GM23338 (cell line): ENCODE data around the gene ASS1. TPM values are rescaled to one million over a fixed set of nuclear protein-coding genes. Genes with fewer than 3 reads are reported as not detected.
A peak's percentile ranks its signal among the peaks of the same experiment; 100 is the strongest.

Experiments used
- ATAC-seq: fragments of 200-7000 bp; cut with Tn5 transposase; 3 replicates; pipeline ENCODE4 v1.9.1; 2020
- DNase-seq: peaks from one replicate; pipeline ENCODE4 v3.0.0-alpha.2; 2015; ENCODE audit warnings: low spot score
- H2AFZ ChIP-seq: fragments of 200-600 bp; sonication (generic); 2 replicates; pipeline ENCODE4 v1.8.0; 2016; ENCODE audit warnings: antibody characterized with exemption, mild to moderate bottlenecking, moderate library complexity
- H3F3A ChIP-seq: fragments of 200-600 bp; sonication (generic); replicated peaks from 2 replicates; pipeline ENCODE4 v1.8.0; 2017; ENCODE audit warnings: antibody characterized with exemption, mixed run types, low read depth
- H3K27ac ChIP-seq: fragments of 200-600 bp; sonication (generic); 2 replicates; pipeline ENCODE4 v1.6.1; 2016; ENCODE audit warnings: low read depth
- H3K27me3 ChIP-seq: fragments of 200-600 bp; sonication (generic); 2 replicates; pipeline ENCODE4 v1.8.0; 2016; ENCODE audit warnings: mild to moderate bottlenecking, mixed run types, moderate library complexity; ENCODE audit not compliant: insufficient read depth
- H3K36me3 ChIP-seq: fragments of 200-600 bp; sonication (generic); 2 replicates; pipeline ENCODE4 v1.8.0; 2016; ENCODE audit warnings: mild to moderate bottlenecking; ENCODE audit not compliant: insufficient read depth
- H3K4me1 ChIP-seq: fragments of 200-600 bp; sonication (generic); 2 replicates; pipeline ENCODE4 v1.8.0; 2016; ENCODE audit warnings: mild to moderate bottlenecking, moderate library complexity; ENCODE audit not compliant: insufficient read depth
- H3K4me2 ChIP-seq: fragments of 200-600 bp; sonication (generic); 2 replicates; pipeline ENCODE4 v1.7.1; 2017; ENCODE audit warnings: mixed run types
- H3K4me3 ChIP-seq: fragments of 200-600 bp; sonication (generic); 2 replicates; pipeline ENCODE4 v1.6.1; 2016; ENCODE audit warnings: mixed run types
- H3K79me2 ChIP-seq: fragments of 200-600 bp; sonication (generic); replicated peaks from 2 replicates; pipeline ENCODE4 v1.8.0; 2017; ENCODE audit warnings: mild to moderate bottlenecking; ENCODE audit not compliant: insufficient read depth
- H3K9me2 ChIP-seq: fragments of 200-600 bp; sonication (generic); 2 replicates; pipeline ENCODE4 v1.8.0; 2017; ENCODE audit not compliant: insufficient read depth
- H4K20me1 ChIP-seq: fragments of 200-600 bp; sonication (generic); replicated peaks from 2 replicates; pipeline ENCODE4 v1.8.0; 2017; ENCODE audit warnings: mild to moderate bottlenecking; ENCODE audit not compliant: insufficient read depth
- H3K27ac Mint-ChIP-seq: 2 replicates; pipeline ENCODE4 v1.8.0; 2020; ENCODE audit warnings: inconsistent platforms, mild to moderate bottlenecking, moderate library complexity, mixed read lengths
- H3K27me3 Mint-ChIP-seq: 3 replicates; pipeline ENCODE4 v1.8.0; 2022; ENCODE audit warnings: low read depth, mild to moderate bottlenecking, moderate library complexity, mixed read lengths, inconsistent platforms; ENCODE audit not compliant: insufficient read depth, poor library complexity
- H3K36me3 Mint-ChIP-seq: 3 replicates; pipeline ENCODE4 v1.8.0; 2021; ENCODE audit warnings: low read depth, mild to moderate bottlenecking, inconsistent platforms, moderate library complexity, mixed read lengths
- H3K4me1 Mint-ChIP-seq: 3 replicates; pipeline ENCODE4 v1.8.0; 2020; ENCODE audit warnings: mild to moderate bottlenecking, inconsistent platforms, mixed read lengths
- H3K4me3 Mint-ChIP-seq: 3 replicates; pipeline ENCODE4 v1.8.0; 2021; ENCODE audit warnings: moderate library complexity, mild to moderate bottlenecking, inconsistent platforms, mixed read lengths
- H3K9me3 Mint-ChIP-seq: 3 replicates; pipeline ENCODE4 v1.8.0; 2020; ENCODE audit warnings: moderate library complexity, mild to moderate bottlenecking, inconsistent platforms, mixed read lengths
- CREB1 ChIP-seq: fragments of 250-450 bp; sonication (Bioruptor Pico); IDR thresholded peaks from 2 replicates; pipeline ENCODE4 v1.5.0; 2020; ENCODE audit warnings: low read depth, mild to moderate bottlenecking, moderate library complexity
- EZH2phosphoT487 ChIP-seq: fragments of 200-600 bp; sonication (generic); IDR thresholded peaks from one replicate; pipeline ENCODE4 v1.8.1; 2018; ENCODE audit warnings: antibody characterized with exemption; ENCODE audit not compliant: unreplicated experiment
- NANOG ChIP-seq: IDR thresholded peaks from 2 replicates; pipeline ENCODE4 v1.6.1; 2016; ENCODE audit warnings: antibody characterized with exemption, borderline replicate concordance
- STAT1 ChIP-seq: IDR thresholded peaks from one replicate; pipeline ENCODE4 v1.6.1; 2016; ENCODE audit warnings: antibody characterized with exemption; ENCODE audit not compliant: unreplicated experiment
- ZNF114 ChIP-seq: fragments of 250-450 bp; sonication (Bioruptor Pico); IDR thresholded peaks from 2 replicates; pipeline ENCODE4 v1.5.0; 2020; ENCODE audit warnings: mild to moderate bottlenecking, moderate library complexity
- polyA plus RNA-seq: library from polyadenylated mRNA; unstranded; fragments of >200 nt; fragmentation: Nextera tagmentation; extraction: Ambion mirVana; gene quantifications from 2 replicates; pipeline ENCODE4 v1.2.1, GENCODE V29; 2016
- total RNA-seq: library from RNA; depleted of rRNA; stranded (reverse); fragments of >200 nt; shearing (Covaris generic); gene quantifications from 2 replicates; pipeline ENCODE4 v1.2.3, GENCODE V29; 2014
- TF ChIP-seq, protein P1 (sequence below), 2 experiments: fragments of 200-600 bp in 1 of 2; sonication (generic) in 1 of 2; conservative IDR thresholded peaks; 2 replicates each; pipeline versions ENCODE4 v1.5.1 to v1.6.1; 2016 to 2017; ENCODE audit warnings: antibody characterized with exemption in 2 of 2, low read depth in 2 of 2, mild to moderate bottlenecking in 2 of 2, moderate library complexity in 1 of 2
- TF ChIP-seq, protein P2 (sequence below): IDR thresholded peaks from one replicate; pipeline ENCODE4 v1.6.1; 2018; ENCODE audit warnings: antibody characterized with exemption; ENCODE audit not compliant: unreplicated experiment
- TF ChIP-seq, protein P3 (sequence below): fragments of 250-450 bp; sonication (Bioruptor Pico); IDR thresholded peaks from 2 replicates; pipeline ENCODE4 v1.5.0; 2020; ENCODE audit warnings: mild to moderate bottlenecking, moderate library complexity

The ASS1 gene
- total and polyA plus RNA-seq, 2 experiments from 2014 or later = 65.8 to 103 TPM

DNA sequence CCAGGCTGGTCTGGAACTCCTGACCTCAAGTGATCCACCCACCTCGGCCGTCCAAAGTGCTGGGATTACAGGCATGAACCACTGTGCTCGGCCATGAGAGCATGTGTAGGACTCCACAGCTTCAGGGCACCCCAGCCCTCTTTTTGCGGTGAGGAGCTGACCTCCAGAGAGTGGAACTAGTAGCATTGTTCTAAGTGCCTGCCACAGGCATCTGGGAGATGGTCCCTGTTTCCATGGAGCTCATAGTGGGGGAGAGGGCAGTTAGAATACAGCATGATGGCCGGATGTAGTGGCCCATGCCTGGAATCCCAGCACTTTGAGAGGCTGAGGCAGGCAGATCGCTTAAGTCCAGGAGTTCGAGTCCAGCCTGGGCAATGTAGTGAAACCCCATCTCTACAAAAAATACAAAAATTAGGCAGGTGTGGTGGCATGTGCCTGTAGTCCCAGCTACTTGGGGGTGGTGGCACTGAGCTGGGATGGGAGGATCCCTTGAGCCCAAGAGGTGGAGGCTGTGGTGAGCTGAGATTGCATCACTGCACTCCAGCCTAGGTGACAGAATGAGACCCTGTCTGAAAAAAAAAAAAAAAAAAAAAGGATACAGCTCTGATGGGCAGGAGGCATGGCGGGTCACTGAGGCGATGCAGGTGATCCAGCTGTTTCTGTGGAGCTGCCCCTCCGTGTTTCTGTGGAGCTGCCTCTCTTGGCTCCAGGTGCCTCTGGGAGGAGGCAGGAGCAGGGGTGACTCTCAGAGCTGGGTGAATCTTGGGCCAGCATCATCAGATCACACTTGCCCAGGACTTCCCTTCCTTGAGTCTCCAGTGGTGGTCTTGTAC lies 4.2 kb downstream of the ASS1 start:
- no peaks in the 10 kb centered on the region for H3K9me2 ChIP-seq
- Mint-ChIP-seq H3K27ac (peak overlapping the region; percentile 96), H3K4me3 (no peak overlapping the region; the same call in 2 of the 3 replicates), H3K27me3 (peaks cover 34% of the 10 kb centered on the region), H3K36me3 (peaks cover 34% of the 10 kb centered on the region), H3K4me1 (peaks cover 60% of the 10 kb centered on the region), H3K9me3 (no peaks in the 10 kb centered on the region)
- H3F3A ChIP-seq = peaks cover 8% of the 10 kb centered on the region; the same call in 1 of the 2 replicates
- H3K36me3 ChIP-seq = no peaks in the 10 kb centered on the region; the same call in 1 of the 2 replicates
- peaks cover 20% of the 10 kb centered on the region for H3K27me3 ChIP-seq
- H3K4me3 ChIP-seq = no peak overlapping the region
- DNase-seq (no peak), ATAC-seq (no peak)
- no peaks in the 10 kb centered on the region; the same call in 1 of the 2 replicates for H4K20me1 ChIP-seq
- H2AFZ ChIP-seq = no peak overlapping the region
- TF ChIP-seq NANOG (no peak), CREB1 (CRISPR knock-in tag) (no peak), ZNF114 (no peak), EZH2phosphoT487 (no peak), STAT1 (no peak)
- TF ChIP-seq, protein P1, sequence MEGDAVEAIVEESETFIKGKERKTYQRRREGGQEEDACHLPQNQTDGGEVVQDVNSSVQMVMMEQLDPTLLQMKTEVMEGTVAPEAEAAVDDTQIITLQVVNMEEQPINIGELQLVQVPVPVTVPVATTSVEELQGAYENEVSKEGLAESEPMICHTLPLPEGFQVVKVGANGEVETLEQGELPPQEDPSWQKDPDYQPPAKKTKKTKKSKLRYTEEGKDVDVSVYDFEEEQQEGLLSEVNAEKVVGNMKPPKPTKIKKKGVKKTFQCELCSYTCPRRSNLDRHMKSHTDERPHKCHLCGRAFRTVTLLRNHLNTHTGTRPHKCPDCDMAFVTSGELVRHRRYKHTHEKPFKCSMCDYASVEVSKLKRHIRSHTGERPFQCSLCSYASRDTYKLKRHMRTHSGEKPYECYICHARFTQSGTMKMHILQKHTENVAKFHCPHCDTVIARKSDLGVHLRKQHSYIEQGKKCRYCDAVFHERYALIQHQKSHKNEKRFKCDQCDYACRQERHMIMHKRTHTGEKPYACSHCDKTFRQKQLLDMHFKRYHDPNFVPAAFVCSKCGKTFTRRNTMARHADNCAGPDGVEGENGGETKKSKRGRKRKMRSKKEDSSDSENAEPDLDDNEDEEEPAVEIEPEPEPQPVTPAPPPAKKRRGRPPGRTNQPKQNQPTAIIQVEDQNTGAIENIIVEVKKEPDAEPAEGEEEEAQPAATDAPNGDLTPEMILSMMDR (conservative IDR thresholded peaks at IDR 0.05; ENCODE audit: low read depth in 2 of 2) = no peak
- TF ChIP-seq, protein P2, sequence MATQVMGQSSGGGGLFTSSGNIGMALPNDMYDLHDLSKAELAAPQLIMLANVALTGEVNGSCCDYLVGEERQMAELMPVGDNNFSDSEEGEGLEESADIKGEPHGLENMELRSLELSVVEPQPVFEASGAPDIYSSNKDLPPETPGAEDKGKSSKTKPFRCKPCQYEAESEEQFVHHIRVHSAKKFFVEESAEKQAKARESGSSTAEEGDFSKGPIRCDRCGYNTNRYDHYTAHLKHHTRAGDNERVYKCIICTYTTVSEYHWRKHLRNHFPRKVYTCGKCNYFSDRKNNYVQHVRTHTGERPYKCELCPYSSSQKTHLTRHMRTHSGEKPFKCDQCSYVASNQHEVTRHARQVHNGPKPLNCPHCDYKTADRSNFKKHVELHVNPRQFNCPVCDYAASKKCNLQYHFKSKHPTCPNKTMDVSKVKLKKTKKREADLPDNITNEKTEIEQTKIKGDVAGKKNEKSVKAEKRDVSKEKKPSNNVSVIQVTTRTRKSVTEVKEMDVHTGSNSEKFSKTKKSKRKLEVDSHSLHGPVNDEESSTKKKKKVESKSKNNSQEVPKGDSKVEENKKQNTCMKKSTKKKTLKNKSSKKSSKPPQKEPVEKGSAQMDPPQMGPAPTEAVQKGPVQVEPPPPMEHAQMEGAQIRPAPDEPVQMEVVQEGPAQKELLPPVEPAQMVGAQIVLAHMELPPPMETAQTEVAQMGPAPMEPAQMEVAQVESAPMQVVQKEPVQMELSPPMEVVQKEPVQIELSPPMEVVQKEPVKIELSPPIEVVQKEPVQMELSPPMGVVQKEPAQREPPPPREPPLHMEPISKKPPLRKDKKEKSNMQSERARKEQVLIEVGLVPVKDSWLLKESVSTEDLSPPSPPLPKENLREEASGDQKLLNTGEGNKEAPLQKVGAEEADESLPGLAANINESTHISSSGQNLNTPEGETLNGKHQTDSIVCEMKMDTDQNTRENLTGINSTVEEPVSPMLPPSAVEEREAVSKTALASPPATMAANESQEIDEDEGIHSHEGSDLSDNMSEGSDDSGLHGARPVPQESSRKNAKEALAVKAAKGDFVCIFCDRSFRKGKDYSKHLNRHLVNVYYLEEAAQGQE = no peak
- TF ChIP-seq, protein P3, sequence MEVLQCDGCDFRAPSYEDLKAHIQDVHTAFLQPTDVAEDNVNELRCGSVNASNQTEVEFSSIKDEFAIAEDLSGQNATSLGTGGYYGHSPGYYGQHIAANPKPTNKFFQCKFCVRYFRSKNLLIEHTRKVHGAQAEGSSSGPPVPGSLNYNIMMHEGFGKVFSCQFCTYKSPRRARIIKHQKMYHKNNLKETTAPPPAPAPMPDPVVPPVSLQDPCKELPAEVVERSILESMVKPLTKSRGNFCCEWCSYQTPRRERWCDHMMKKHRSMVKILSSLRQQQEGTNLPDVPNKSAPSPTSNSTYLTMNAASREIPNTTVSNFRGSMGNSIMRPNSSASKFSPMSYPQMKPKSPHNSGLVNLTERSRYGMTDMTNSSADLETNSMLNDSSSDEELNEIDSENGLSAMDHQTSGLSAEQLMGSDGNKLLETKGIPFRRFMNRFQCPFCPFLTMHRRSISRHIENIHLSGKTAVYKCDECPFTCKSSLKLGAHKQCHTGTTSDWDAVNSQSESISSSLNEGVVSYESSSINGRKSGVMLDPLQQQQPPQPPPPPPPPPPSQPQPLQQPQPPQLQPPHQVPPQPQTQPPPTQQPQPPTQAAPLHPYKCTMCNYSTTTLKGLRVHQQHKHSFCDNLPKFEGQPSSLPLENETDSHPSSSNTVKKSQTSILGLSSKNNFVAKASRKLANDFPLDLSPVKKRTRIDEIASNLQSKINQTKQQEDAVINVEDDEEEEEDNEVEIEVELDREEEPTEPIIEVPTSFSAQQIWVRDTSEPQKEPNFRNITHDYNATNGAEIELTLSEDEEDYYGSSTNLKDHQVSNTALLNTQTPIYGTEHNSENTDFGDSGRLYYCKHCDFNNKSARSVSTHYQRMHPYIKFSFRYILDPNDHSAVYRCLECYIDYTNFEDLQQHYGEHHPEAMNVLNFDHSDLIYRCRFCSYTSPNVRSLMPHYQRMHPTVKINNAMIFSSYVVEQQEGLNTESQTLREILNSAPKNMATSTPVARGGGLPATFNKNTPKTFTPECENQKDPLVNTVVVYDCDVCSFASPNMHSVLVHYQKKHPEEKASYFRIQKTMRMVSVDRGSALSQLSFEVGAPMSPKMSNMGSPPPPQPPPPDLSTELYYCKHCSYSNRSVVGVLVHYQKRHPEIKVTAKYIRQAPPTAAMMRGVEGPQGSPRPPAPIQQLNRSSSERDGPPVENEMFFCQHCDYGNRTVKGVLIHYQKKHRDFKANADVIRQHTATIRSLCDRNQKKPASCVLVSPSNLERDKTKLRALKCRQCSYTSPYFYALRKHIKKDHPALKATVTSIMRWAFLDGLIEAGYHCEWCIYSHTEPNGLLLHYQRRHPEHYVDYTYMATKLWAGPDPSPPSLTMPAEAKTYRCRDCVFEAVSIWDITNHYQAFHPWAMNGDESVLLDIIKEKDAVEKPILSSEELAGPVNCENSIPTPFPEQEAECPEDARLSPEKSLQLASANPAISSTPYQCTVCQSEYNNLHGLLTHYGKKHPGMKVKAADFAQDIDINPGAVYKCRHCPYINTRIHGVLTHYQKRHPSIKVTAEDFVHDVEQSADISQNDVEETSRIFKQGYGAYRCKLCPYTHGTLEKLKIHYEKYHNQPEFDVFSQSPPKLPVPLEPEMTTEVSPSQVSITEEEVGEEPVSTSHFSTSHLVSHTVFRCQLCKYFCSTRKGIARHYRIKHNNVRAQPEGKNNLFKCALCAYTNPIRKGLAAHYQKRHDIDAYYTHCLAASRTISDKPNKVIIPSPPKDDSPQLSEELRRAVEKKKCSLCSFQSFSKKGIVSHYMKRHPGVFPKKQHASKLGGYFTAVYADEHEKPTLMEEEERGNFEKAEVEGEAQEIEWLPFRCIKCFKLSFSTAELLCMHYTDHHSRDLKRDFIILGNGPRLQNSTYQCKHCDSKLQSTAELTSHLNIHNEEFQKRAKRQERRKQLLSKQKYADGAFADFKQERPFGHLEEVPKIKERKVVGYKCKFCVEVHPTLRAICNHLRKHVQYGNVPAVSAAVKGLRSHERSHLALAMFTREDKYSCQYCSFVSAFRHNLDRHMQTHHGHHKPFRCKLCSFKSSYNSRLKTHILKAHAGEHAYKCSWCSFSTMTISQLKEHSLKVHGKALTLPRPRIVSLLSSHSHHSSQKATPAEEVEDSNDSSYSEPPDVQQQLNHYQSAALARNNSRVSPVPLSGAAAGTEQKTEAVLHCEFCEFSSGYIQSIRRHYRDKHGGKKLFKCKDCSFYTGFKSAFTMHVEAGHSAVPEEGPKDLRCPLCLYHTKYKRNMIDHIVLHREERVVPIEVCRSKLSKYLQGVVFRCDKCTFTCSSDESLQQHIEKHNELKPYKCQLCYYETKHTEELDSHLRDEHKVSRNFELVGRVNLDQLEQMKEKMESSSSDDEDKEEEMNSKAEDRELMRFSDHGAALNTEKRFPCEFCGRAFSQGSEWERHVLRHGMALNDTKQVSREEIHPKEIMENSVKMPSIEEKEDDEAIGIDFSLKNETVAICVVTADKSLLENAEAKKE (CRISPR knock-in tag) = no peak
- H3K79me2 ChIP-seq = no peaks in the 10 kb centered on the region; the same call in 1 of the 2 replicates
- H3K4me2 ChIP-seq = no peak overlapping the region
- H3K4me1 ChIP-seq = peaks cover 46% of the 10 kb centered on the region
- H3K27ac ChIP-seq = no peak overlapping the region
